HEK293 (cell line): ENCODE measurements around the gene PLPPR1.

Experiments
- CTCF ChIP-seq: fragments of 450-650 bp; formaldehyde crosslinking; IDR thresholded peaks from 2 replicates; pipeline ENCODE4 v1.5.1; 2016; ENCODE audit warnings: missing biosample characterization, missing genetic modification characterization
- EGR2 ChIP-seq: fragments of 450-650 bp; formaldehyde crosslinking; IDR thresholded peaks from 2 replicates; pipeline ENCODE4 v1.5.1; 2016; ENCODE audit warnings: low read depth, missing biosample characterization, missing genetic modification characterization
- GLI2 ChIP-seq: fragments of 450-650 bp; formaldehyde crosslinking; IDR thresholded peaks from 2 replicates; pipeline ENCODE4; 2017; ENCODE audit warnings: missing biosample characterization, missing genetic modification characterization, low read depth, borderline replicate concordance
- KLF10 ChIP-seq: fragments of 450-650 bp; IDR thresholded peaks from 2 replicates; pipeline ENCODE4 v1.5.1; 2018; ENCODE audit warnings: missing biosample characterization, mild to moderate bottlenecking, missing genetic modification characterization
- PRDM10 ChIP-seq: fragments of 450-650 bp; formaldehyde crosslinking; IDR thresholded peaks from 2 replicates; pipeline ENCODE4 v1.5.1; 2016; ENCODE audit warnings: missing biosample characterization, missing genetic modification characterization
- ZFHX2 ChIP-seq: fragments of 450-650 bp; formaldehyde crosslinking; conservative IDR thresholded peaks from 2 replicates; pipeline ENCODE4 v1.5.1; 2016; ENCODE audit warnings: missing biosample characterization, missing genetic modification characterization
- ZNF112 ChIP-seq: fragments of 450-650 bp; formaldehyde crosslinking; IDR thresholded peaks from 2 replicates; pipeline ENCODE4 v1.5.0; 2017; ENCODE audit warnings: missing biosample characterization, missing genetic modification characterization
- ZNF324 ChIP-seq: fragments of 450-650 bp; formaldehyde crosslinking; IDR thresholded peaks from 2 replicates; pipeline ENCODE4 v1.5.1; 2016; ENCODE audit warnings: missing biosample characterization, missing genetic modification characterization
- ZNF416 ChIP-seq: fragments of 450-650 bp; formaldehyde crosslinking; IDR thresholded peaks from 2 replicates; pipeline ENCODE4 v1.5.1; 2016; ENCODE audit warnings: missing biosample characterization, missing genetic modification characterization
- ZNF621 ChIP-seq: fragments of 450-650 bp; formaldehyde crosslinking; IDR thresholded peaks from 2 replicates; pipeline ENCODE4 v1.5.1; 2017; ENCODE audit warnings: missing biosample characterization, missing genetic modification characterization
- TF ChIP-seq, protein P1 (sequence below): fragments of 450-650 bp; formaldehyde crosslinking; IDR thresholded peaks from 2 replicates; pipeline ENCODE4 v1.5.1; 2016; ENCODE audit warnings: missing biosample characterization, missing genetic modification characterization
- TF ChIP-seq, protein P2 (sequence below): fragments of 450-650 bp; formaldehyde crosslinking; IDR thresholded peaks from 2 replicates; pipeline ENCODE4 v1.5.1; 2016; ENCODE audit warnings: missing biosample characterization, missing genetic modification characterization

DNA sequence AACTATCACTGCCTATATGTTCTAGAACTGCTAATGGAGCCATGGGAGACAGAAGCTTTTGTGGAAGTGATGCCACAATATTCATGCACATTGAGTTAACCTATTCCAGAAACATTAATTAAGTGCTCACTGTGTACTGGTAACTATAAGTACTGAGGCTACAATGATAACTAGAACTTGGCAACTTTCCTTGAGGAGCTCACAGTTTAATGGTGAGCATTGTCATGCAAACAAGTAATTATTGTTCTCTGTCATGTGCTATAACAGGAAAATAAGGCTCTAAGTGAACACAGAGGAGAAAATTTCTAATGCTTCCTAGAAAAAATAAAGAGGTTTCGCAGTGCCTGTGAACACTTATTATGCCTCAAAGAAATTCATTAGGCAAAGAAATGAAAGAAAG is 214.1 kb downstream of the PLPPR1 start:
- TF ChIP-seq, protein P1, sequence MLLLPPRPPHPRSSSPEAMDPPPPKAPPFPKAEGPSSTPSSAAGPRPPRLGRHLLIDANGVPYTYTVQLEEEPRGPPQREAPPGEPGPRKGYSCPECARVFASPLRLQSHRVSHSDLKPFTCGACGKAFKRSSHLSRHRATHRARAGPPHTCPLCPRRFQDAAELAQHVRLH: no peak
- TF ChIP-seq CTCF (tag by site-specific recombination): no peak
- TF ChIP-seq ZNF324 (tag by site-specific recombination): no peak
- TF ChIP-seq ZNF416 (tag by site-specific recombination): no peak
- TF ChIP-seq, protein P2, sequence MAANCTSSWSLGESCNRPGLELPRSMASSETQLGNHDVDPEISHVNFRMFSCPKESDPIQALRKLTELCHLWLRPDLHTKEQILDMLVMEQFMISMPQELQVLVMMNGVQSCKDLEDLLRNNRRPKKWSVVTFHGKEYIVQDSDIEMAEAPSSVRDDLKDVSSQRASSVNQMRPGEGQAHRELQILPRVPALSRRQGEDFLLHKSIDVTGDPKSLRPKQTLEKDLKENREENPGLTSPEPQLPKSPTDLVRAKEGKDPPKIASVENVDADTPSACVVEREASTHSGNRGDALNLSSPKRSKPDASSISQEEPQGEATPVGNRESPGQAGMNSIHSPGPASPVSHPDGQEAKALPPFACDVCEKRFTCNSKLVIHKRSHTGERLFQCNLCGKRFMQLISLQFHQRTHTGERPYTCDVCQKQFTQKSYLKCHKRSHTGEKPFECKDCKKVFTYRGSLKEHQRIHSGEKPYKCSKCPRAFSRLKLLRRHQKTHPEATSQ (tag by site-specific recombination): no peak
- TF ChIP-seq KLF10 (tag by site-specific recombination): no peak
- no peak for TF ChIP-seq ZNF112 (tag by site-specific recombination)
- no peak for TF ChIP-seq GLI2
- no peak for TF ChIP-seq ZFHX2 (tag by site-specific recombination)
- no peak for TF ChIP-seq ZNF621 (tag by site-specific recombination)
- TF ChIP-seq PRDM10: no peak
- no peak for TF ChIP-seq EGR2 (tag by site-specific recombination)
